Embryonic facial prominence (tissue), 1 donor: ENCODE measurements around the gene TUBB2B.
"Not testable (repeated sequence)": the region's sequence is repeated elsewhere in the genome, so short reads cannot be mapped to it uniquely, and the experiment has no call there.

Experiments
- DNase-seq: peaks from one replicate; pipeline ENCODE4 v3.0.0-alpha.2; 2016; ENCODE audit errors: extremely low spot score

The TUBB2B gene

GRCh38 chr6:3189192-3189591, 38.3 kb downstream of the TUBB2B start:
- DNase-seq: not testable (repeated sequence)

- no peak for DNase-seq
Observed at GRCh38 chr6:3188262-3188661, 39.2 kb downstream of the TUBB2B start.

GRCh38 chr6:3186974-3187382, 40.5 kb downstream of the TUBB2B start:
- DNase-seq: no peak

- DNase-seq: no peak
Observed at GRCh38 chr6:3183066-3183465, 44.4 kb downstream of the TUBB2B start.

GRCh38 chr6:3181105-3181504, 46.3 kb downstream of the TUBB2B start:
- DNase-seq: no peak

- not testable (repeated sequence) for DNase-seq
Observed at GRCh38 chr6:3179945-3180344, 47.5 kb downstream of the TUBB2B start.

- not testable (repeated sequence) for DNase-seq
Observed at GRCh38 chr6:3178666-3179065, 48.8 kb downstream of the TUBB2B start.

- DNase-seq: no peak
Observed at GRCh38 chr6:3176562-3177355, 50.7 kb downstream of the TUBB2B start.

GRCh38 chr6:3175715-3176402, 51.6 kb downstream of the TUBB2B start:
- DNase-seq: no peak
